K562 (cell line): ENCODE measurements around the gene CCDC78. TPM values are rescaled to one million over a fixed set of nuclear protein-coding genes. Genes with fewer than 3 reads are reported as not detected.

Source experiments
- ATAC-seq: fragments of 200-7000 bp; cut with Tn5 transposase; 3 replicates; pipeline ENCODE4 v1.9.1; 2020; ENCODE audit warnings: moderate library complexity
- BruUV-seq: library from RNA; stranded (reverse); fragments of 400-500 nt; replicated peaks from 2 replicates; lab custom pipeline; 2021; lab: Mats Ljungman, UMichigan
- CTCF ChIA-PET: fragments of 300-600 bp; formaldehyde crosslinking; extraction: SDS; loops from one replicate; lab custom pipeline; 2021; ENCODE audit warnings: low intra/inter-chr PET ratio; lab: Yijun Ruan, JAX
- POLR2A ChIA-PET: fragments of 300-600, 350-650 bp; sonication (Branson Sonifier 250); formaldehyde crosslinking; extraction: SDS; loops from one replicate; lab custom pipeline; 2021; ENCODE audit warnings: antibody characterized with exemption, inconsistent platforms; lab: Yijun Ruan, JAX
- DNase-seq, 4 experiments: peaks; one replicate each; pipeline versions ENCODE4 v3.0.0 to v3.0.0-alpha.2; 2011 to 2018; ENCODE audit warnings: low spot score in 3 of 4, mixed read lengths in 3 of 4; ENCODE audit errors: extremely low read depth in 1 of 4
- FAIRE-seq: peaks from 2 replicates; lab custom pipeline; 2011; peaks lifted over from hg19 to GRCh38; lab: Jason Lieb, UNC
- H2AFZ ChIP-seq: 2 replicates; pipeline ENCODE4 v1.6.0; 2011; ENCODE audit warnings: low read depth, low read length, control low read depth, inconsistent platforms
- H3K27ac ChIP-seq: fragments of 200-600 bp; 3 replicates; pipeline ENCODE4 v1.8.0; 2011; ENCODE audit warnings: low read depth, mild to moderate bottlenecking, control low read depth, inconsistent platforms, low read length, moderate library complexity, mixed read lengths; ENCODE audit errors: extremely low read depth
- H3K27me3 ChIP-seq, 2 experiments: fragments of 300-600 bp in 1 of 2; 2 replicates in 1 of 2; 3 replicates in 1 of 2; pipeline versions ENCODE4 v1.6.0 to v1.8.0; 2011; ENCODE audit warnings: inconsistent platforms in 2 of 2, low read length in 2 of 2, mild to moderate bottlenecking in 1 of 2, mixed read lengths in 1 of 2, moderate library complexity in 1 of 2; ENCODE audit not compliant: control insufficient read depth in 2 of 2, insufficient read depth in 2 of 2
- H3K36me3 ChIP-seq: fragments of 300-600 bp; 3 replicates; pipeline ENCODE4 v1.8.0; 2011; ENCODE audit warnings: mild to moderate bottlenecking, low read length, inconsistent platforms; ENCODE audit not compliant: control insufficient read depth, insufficient read depth
- H3K4me1 ChIP-seq, 2 experiments: fragments of 200-600 bp in 1 of 2; replicated peaks in 1 of 2; 2 replicates in 1 of 2; 3 replicates in 1 of 2; pipeline versions ENCODE4 v1.5.1 to v1.8.0; 2011; ENCODE audit warnings: inconsistent platforms in 2 of 2, low read length in 2 of 2, mild to moderate bottlenecking in 1 of 2, mixed read lengths in 1 of 2, moderate library complexity in 1 of 2; ENCODE audit not compliant: control insufficient read depth in 2 of 2, insufficient read depth in 2 of 2
- H3K4me2 ChIP-seq: 2 replicates; pipeline ENCODE4 v1.6.1; 2011; ENCODE audit warnings: low read length, control low read depth, inconsistent platforms, mixed read lengths; ENCODE audit not compliant: insufficient read depth
- H3K4me3 ChIP-seq: fragments of 200-600 bp; sonication (generic), shearing (Covaris generic); 2 replicates; pipeline ENCODE4 v1.5.1; 2016; ENCODE audit warnings: control low read depth, inconsistent platforms
- H3K79me2 ChIP-seq: fragments of 200-600 bp; 3 replicates; pipeline ENCODE4 v1.8.0; 2011; ENCODE audit warnings: low read length, inconsistent platforms; ENCODE audit not compliant: control insufficient read depth, insufficient read depth
- H3K9ac ChIP-seq, 2 experiments: 2 replicates each; pipeline versions ENCODE4 v1.6.0 to v1.6.1; 2011; ENCODE audit warnings: low read depth in 2 of 2, low read length in 2 of 2, control low read depth in 1 of 2, inconsistent platforms in 1 of 2, mild to moderate bottlenecking in 1 of 2, mixed read lengths in 1 of 2; ENCODE audit not compliant: insufficient read depth in 1 of 2
- H3K9me1 ChIP-seq: one replicate; pipeline ENCODE4 v1.6.0; 2011; ENCODE audit warnings: inconsistent platforms, mild to moderate bottlenecking, low read length, moderate library complexity; ENCODE audit not compliant: control insufficient read depth, insufficient read depth
- H3K9me3 ChIP-seq: replicated peaks from 2 replicates; pipeline ENCODE4 v1.5.1; 2011; ENCODE audit warnings: low read depth, low read length, inconsistent platforms; ENCODE audit not compliant: control insufficient read depth, insufficient read depth
- H4K20me1 ChIP-seq: replicated peaks from 2 replicates; pipeline ENCODE4 v1.6.1; 2011; ENCODE audit warnings: low read length, inconsistent platforms, mixed read lengths; ENCODE audit not compliant: control insufficient read depth, insufficient read depth
- ARHGAP35 ChIP-seq: fragments of 450-650 bp; IDR thresholded peaks from 2 replicates; pipeline ENCODE4 v1.6.1; 2018; ENCODE audit not compliant: partially characterized antibody
- CBX3 ChIP-seq, 2 experiments: IDR thresholded peaks; 1 replicate in 1 of 2; 2 replicates in 1 of 2; pipeline ENCODE4 v1.6.1; 2012; ENCODE audit warnings: inconsistent platforms in 2 of 2, low read length in 2 of 2, borderline replicate concordance in 1 of 2, control low read depth in 1 of 2
- HMGN3 ChIP-seq: IDR thresholded peaks from 2 replicates; pipeline ENCODE4 v1.6.1; 2011; ENCODE audit warnings: borderline replicate concordance, low read depth, mild to moderate bottlenecking, mixed read lengths, low read length; ENCODE audit not compliant: insufficient read length; ENCODE audit errors: extremely low read depth
- HNRNPL ChIP-seq: fragments of 200-400 bp; formaldehyde crosslinking; IDR thresholded peaks from 2 replicates; pipeline ENCODE4 v1.6.1; 2017; ENCODE audit warnings: low read depth, mild to moderate bottlenecking, low read length
- POLR2G ChIP-seq: fragments of 200-400 bp; formaldehyde crosslinking; IDR thresholded peaks from 2 replicates; pipeline ENCODE4 v1.6.1; 2017; ENCODE audit warnings: low read depth, mild to moderate bottlenecking, antibody characterized with exemption, low read length, moderate library complexity
- RBFOX2 ChIP-seq: fragments of 200-400 bp; formaldehyde crosslinking; IDR thresholded peaks from 2 replicates; pipeline ENCODE4 v1.6.1; 2017; ENCODE audit warnings: low read depth, mild to moderate bottlenecking, low read length, moderate library complexity
- TEAD4 ChIP-seq, 2 experiments: sonication (generic) in 1 of 2; formaldehyde crosslinking in 1 of 2; IDR thresholded peaks; 2 replicates each; pipeline versions ENCODE4 v1.6.1 to v1.8.0; 2012 to 2022; ENCODE audit warnings: borderline replicate concordance in 1 of 2, inconsistent platforms in 1 of 2, low read length in 1 of 2, mild to moderate bottlenecking in 1 of 2, missing genetic modification reagents in 1 of 2
- USF2 ChIP-seq: sonication (generic); formaldehyde crosslinking; IDR thresholded peaks from 2 replicates; pipeline ENCODE4 v1.5.0; 2020; ENCODE audit warnings: missing genetic modification reagents
- ZBTB11 ChIP-seq, 3 experiments: fragments of 200-800 bp in 1 of 3; fragments of 250-450 bp in 1 of 3; fragments of 450-650 bp in 1 of 3; sonication (Bioruptor Pico) in 1 of 3; sonication (Bioruptor generic) in 1 of 3; formaldehyde crosslinking in 1 of 3; IDR thresholded peaks; 2 replicates each; pipeline versions ENCODE4 v1.6.1 to v1.8.0; 2016 to 2022; ENCODE audit warnings: mild to moderate bottlenecking in 2 of 3, missing genetic modification characterization in 2 of 3, missing compliant biosample characterization in 1 of 3, moderate library complexity in 1 of 3
- ZBTB33 ChIP-seq: sonication (generic); formaldehyde crosslinking; IDR thresholded peaks from 2 replicates; pipeline ENCODE4 v1.8.1; 2023; ENCODE audit warnings: mild to moderate bottlenecking, missing genetic modification reagents
- ZNF217 ChIP-seq: sonication (generic); formaldehyde crosslinking; IDR thresholded peaks from 2 replicates; pipeline ENCODE4 v1.8.0; 2022; ENCODE audit warnings: mild to moderate bottlenecking, missing genetic modification reagents
- WGBS: fragments of 100-300 bp; shearing (Covaris generic); methylation state at CpG from one replicate; pipeline ENCODE4 v1.1.6; 2016; ENCODE audit warnings: low coverage, mixed read lengths; ENCODE audit not compliant: insufficient coverage; ENCODE audit errors: missing lambda C conversion rate; 5-methylcytosine and 5-hydroxymethylcytosine counted together
- in situ Hi-C: fragments of 300-500 bp; cut with MboI; formaldehyde crosslinking; loops from 4 replicates; pipeline ENCODE4 v1.15.0; 2018; ENCODE audit warnings: inconsistent platforms, mixed read lengths
- intact Hi-C: fragments of 100-400 bp; cut with micrococcal nuclease; formaldehyde crosslinking; loops from 2 replicates; pipeline ENCODE4 v1.14.2; 2022
- polyA plus RNA-seq, 8 experiments: library from polyadenylated mRNA; depleted of rRNA in 4 of 8; stranded (reverse) in 5 of 8; unstranded in 3 of 8; fragments of >200 nt; fragmentation: Nextera tagmentation in 2 of 8; fragmentation: Illumina TruSeq in 1 of 8; extraction: Ambion mirVana in 2 of 8; extraction: Trizol in 1 of 8; gene quantifications; 2 replicates each; pipeline versions ENCODE4 v1.2.1 to v1.2.3, GENCODE V29; 2011 to 2014; ENCODE audit warnings: inconsistent platforms in 1 of 8, missing spikeins in 1 of 8
- total RNA-seq, 7 experiments: library from RNA; depleted of rRNA in 6 of 7; stranded (reverse); fragments of >200 nt in 6 of 7; fragmentation: Illumina TruSeq in 2 of 7; extraction: Trizol in 2 of 7; gene quantifications; 2 replicates each; pipeline versions ENCODE4 v1.2.1 to v1.2.3, GENCODE V29; 2011 to 2021; ENCODE audit warnings: low replicate concordance in 1 of 7

Gene CCDC78
- total and polyA plus RNA-seq, 9 of the 15 experiments (the other 6 are each of a cell fraction or from before 2014, with no cell fraction given) = 0.24 to 17.7 (median 2.9) TPM

GRCh38 chr16:686459-687260, 39.6 kb downstream of the CCDC78 start:
- no TSS peak for BruUV-seq
- no peak overlapping the region for H3K27ac ChIP-seq
- H3K79me2 ChIP-seq = peaks cover 41% of the 10 kb centered on the region
- no peak overlapping the region for H2AFZ ChIP-seq
- no peak for DNase-seq
- intact Hi-C loops (no loop called here), in situ Hi-C loops (no loop called here)
- H3K9me1 ChIP-seq = peaks cover 15% of the 10 kb centered on the region
- peaks cover 11% of the 10 kb centered on the region for H4K20me1 ChIP-seq
- H3K36me3 ChIP-seq = peaks cover 61% of the 10 kb centered on the region
- no peaks in the 10 kb centered on the region for H3K27me3 ChIP-seq
- H3K9ac ChIP-seq = no peak overlapping the region
- H3K4me2 ChIP-seq = no peak overlapping the region
- H3K4me3 ChIP-seq = no peak overlapping the region
- ChIA-PET POLR2A (interaction anchor here (1.4 kb wide), 1 partner anchor 9 kb away, joined by 5 read pairs; no protein-coding TSS in a partner anchor), CTCF (no interaction called here)
- FAIRE-seq = no peak
- H3K4me1 ChIP-seq = peaks cover 24 to 93% of the 10 kb centered on the region in 2 experiments
- ATAC-seq = no peak
- WGBS = 95% methylated on average over 44 of the region's 51 CpGs
- H3K9me3 ChIP-seq = no peaks in the 10 kb centered on the region
- TF ChIP-seq USF2 (CRISPR knock-in tag) (no peak), HNRNPL (peak; percentile 69; the same call in 1 of the 2 replicates), HMGN3 (peak; percentile 14), RBFOX2 (peak; percentile 51; the same call in 1 of the 2 replicates), ZBTB11 (CRISPR knock-in tag; IDR thresholded peaks at IDR 0.05) (no peak), TEAD4 (IDR thresholded peaks at IDR 0.05; ENCODE audit: low read length) (no peak), TEAD4 (CRISPR knock-in tag; IDR thresholded peaks at IDR 0.05; ENCODE audit: borderline replicate concordance) (no peak), CBX3 (IDR thresholded peaks at IDR 0.05; ENCODE audit: borderline replicate concordance in 1 of 2, low read length in 2 of 2) (no peak), POLR2G (peak; percentile 44), ARHGAP35 (no peak), ZBTB33 (CRISPR knock-in tag) (0 out of 2 replicates have a peak, but pooled peaks have one; percentile 29), ZNF217 (CRISPR knock-in tag) (no peak)
- TF ChIP-seq, all 486 proteins: peak for 5
